Fibroblast of pulmonary artery (primary cell): Measurements from ENCODE around the gene PLCD1.

Experiments used
- DNase-seq: peaks from one replicate; pipeline ENCODE4 v3.0.0-alpha.2; 2010; ENCODE audit warnings: low read depth
- H3K4me3 ChIP-seq: replicated peaks from 2 replicates; pipeline ENCODE4 v1.5.1; 2011; ENCODE audit warnings: low read depth, mild to moderate bottlenecking, control low read depth, low read length, moderate library complexity
- TF ChIP-seq, protein P1 (sequence below): IDR thresholded peaks from 2 replicates; pipeline ENCODE4 v1.5.1; 2011; ENCODE audit warnings: mild to moderate bottlenecking, control low read depth, low read length, inconsistent platforms; ENCODE audit errors: missing control alignments

The PLCD1 gene

DNA sequence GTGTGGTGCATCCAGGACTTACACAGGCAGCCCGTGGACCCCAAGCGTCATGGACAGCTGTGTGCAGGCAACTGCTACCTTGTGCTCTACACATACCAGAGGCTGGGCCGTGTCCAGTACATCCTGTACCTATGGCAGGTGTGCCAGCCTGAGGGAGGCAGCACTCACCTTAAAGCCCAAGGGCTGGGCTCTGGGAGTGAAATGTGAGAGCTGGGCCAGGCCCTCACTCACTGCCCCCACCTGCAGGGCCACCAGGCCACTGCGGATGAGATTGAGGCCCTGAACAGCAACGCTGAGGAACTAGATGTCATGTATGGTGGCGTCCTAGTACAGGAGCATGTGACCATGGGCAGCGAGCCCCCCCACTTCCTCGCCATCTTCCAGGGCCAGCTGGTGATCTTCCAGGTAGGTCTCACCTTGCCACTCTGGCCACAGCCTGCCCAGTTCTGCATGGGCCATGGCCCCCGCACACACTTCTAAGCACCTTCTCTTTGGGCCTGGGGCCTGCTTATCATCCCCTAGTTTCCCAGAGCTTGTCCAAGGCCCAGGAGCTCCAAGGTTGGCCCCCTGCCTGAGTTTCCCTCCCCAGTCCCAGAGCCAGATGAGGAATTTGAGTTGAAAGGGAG, 27.9 kb downstream of the PLCD1 start:
- H3K4me3 ChIP-seq: no peak overlapping the region
- DNase-seq: no peak
- TF ChIP-seq, protein P1, sequence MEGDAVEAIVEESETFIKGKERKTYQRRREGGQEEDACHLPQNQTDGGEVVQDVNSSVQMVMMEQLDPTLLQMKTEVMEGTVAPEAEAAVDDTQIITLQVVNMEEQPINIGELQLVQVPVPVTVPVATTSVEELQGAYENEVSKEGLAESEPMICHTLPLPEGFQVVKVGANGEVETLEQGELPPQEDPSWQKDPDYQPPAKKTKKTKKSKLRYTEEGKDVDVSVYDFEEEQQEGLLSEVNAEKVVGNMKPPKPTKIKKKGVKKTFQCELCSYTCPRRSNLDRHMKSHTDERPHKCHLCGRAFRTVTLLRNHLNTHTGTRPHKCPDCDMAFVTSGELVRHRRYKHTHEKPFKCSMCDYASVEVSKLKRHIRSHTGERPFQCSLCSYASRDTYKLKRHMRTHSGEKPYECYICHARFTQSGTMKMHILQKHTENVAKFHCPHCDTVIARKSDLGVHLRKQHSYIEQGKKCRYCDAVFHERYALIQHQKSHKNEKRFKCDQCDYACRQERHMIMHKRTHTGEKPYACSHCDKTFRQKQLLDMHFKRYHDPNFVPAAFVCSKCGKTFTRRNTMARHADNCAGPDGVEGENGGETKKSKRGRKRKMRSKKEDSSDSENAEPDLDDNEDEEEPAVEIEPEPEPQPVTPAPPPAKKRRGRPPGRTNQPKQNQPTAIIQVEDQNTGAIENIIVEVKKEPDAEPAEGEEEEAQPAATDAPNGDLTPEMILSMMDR: peak; percentile 5

DNA sequence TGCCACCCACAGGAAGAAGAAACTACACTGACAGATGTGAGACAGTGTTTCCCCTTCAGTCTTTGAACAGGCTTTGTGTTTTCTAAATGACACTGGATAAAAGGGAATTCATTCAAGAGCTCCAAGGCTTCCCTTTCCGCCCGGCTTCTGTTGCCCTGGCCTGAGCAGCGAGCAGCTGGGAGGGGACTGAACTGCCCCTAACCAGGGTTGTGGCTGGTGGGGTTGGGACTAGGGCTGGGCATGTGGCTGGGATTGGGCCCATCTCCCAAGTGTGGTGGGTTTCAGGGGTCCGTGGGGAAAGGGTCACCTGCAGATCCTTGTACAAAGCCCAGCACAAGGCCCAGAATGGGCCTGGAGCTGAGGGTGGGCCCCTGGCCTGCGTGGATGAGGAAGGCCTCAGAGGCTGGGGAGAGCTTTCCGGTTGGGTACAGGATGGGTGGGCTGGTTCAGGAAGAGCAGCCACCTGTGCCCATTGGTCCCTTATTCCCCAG, 28.4 kb downstream of the PLCD1 start:
- TF ChIP-seq, protein P1: no peak
- no peak for DNase-seq
- no peak overlapping the region for H3K4me3 ChIP-seq

DNA sequence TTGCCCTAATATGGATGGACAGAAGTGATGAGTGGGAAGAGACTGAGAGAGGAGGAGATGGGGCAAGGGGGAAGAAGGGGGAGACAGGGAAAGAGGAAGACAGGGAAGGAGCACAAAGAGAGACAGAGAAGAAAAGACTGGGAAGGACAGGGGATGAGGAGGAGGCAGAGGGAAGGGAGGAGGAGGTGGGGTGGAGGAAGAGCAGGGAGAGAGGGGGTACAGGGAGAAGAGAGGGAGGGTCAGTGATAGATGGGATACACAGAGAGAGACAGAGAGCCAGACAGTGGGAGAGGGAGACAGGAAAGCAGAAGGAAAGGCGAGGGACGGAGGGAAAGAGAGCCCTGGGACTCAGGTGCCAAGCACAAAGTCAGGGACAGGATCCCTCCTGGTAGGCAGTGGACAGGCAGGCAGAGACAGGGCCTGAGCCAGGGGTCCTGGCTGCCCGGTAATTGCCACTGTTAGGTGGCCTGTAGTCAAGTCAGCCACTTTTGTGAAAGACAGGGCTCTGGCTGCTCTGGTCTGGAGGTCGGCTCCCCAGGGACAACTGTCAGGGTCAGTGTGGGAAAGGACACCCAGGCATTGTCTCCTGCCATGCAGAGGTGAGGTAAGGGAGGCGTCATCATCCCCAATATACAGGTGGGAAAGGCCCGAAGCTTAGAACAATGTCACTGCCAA, 29.1 kb downstream of the PLCD1 start:
- no peak for DNase-seq
- H3K4me3 ChIP-seq: no peak overlapping the region
- TF ChIP-seq, protein P1: no peak

DNA sequence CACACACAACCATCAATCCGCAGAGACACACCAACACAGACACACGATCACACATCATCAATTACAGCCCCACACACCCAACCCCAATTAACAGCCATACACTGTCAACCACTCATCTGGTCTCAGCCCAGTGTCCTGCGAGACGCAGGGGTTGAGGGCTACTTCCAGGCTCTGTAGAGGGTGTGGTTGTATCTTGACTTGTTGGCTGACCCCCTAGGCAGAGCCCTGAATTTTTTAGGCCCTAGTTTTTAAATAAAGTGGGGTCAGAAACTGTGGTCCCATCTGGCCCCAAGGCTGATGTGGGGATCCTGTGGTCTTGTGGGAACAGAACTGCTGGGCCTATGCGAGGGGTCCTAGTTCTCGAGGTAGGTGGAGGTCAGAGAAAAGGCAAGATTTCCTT, 29.6 kb downstream of the PLCD1 start:
- H3K4me3 ChIP-seq: no peak overlapping the region
- TF ChIP-seq, protein P1: no peak
- DNase-seq: no peak

DNA sequence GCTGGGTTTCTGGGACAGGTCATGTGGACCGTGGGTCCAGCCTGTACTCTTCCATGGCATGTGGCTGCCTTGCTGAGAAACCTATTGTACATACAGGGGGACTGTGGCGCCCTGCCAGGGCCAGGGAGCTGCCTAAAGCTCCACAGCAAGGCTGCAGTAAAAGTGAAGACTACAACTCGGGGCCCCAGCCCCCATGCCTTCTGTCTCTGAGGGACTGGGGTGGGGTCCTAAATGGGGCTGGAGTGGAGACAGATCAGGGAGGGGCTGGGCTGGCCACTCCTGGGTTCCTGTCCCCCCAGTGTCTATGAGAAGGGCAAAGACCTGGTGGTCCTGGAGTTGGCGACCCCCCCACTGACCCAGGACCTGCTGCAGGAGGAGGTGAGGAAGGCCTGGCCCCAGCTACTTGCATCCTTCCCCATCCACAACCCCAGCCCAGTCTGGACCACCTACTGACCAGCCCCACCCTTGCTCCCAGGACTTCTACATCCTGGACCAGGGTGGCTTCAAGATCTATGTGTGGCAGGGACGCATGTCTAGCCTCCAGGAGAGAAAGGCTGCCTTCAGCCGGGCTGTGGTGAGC, 31.6 kb downstream of the PLCD1 start:
- no peak for DNase-seq
- H3K4me3 ChIP-seq: no peak overlapping the region
- TF ChIP-seq, protein P1: no peak

DNA sequence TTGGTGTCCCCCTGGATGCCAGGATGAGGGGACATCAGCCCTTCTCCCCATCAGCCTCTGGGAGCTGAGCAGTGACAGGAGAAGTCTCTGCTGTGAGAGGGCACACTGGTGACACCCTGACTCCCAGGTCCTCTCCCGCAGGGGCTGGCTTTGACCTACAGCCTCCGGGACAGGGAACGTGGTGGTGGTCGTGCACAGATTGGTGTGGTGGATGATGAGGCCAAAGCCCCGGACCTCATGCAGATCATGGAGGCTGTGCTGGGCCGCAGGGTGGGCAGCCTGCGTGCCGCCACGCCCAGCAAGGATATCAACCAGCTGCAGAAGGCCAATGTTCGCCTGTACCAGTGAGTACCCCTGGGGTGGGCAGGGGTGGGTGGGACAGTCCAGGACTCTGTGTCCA, 32.1 kb downstream of the PLCD1 start:
- TF ChIP-seq, protein P1: no peak
- no peak for DNase-seq
- no peak overlapping the region for H3K4me3 ChIP-seq
